Neuronal stem cell (in vitro differentiated cells): Measurements from ENCODE around the gene AP1B1.

Experiments
- DNase-seq: peaks from one replicate; pipeline ENCODE4 v3.0.0-alpha.2; 2013; ENCODE audit warnings: low spot score
- H2AFZ ChIP-seq: one replicate; pipeline ENCODE4 v1.6.1; 2013; ENCODE audit warnings: mild to moderate bottlenecking, low read length, inconsistent platforms
- H2AK5ac ChIP-seq: 2 replicates; pipeline ENCODE4 v1.6.1; 2013; ENCODE audit warnings: low read depth, mild to moderate bottlenecking, inconsistent platforms, low read length, moderate library complexity, mixed read lengths
- H2BK120ac ChIP-seq: 2 replicates; pipeline ENCODE4 v1.6.1; 2013; ENCODE audit warnings: low read depth, mild to moderate bottlenecking, inconsistent platforms, low read length, moderate library complexity, mixed read lengths
- H2BK12ac ChIP-seq: one replicate; pipeline ENCODE4 v1.6.1; 2013; ENCODE audit warnings: low read length, inconsistent platforms
- H2BK15ac ChIP-seq: 2 replicates; pipeline ENCODE4 v1.6.1; 2013; ENCODE audit warnings: mild to moderate bottlenecking, low read length, inconsistent platforms, mixed read lengths
- H2BK5ac ChIP-seq: one replicate; pipeline ENCODE4 v1.6.1; 2013; ENCODE audit warnings: inconsistent platforms, mild to moderate bottlenecking, low read length, moderate library complexity
- H3K14ac ChIP-seq: one replicate; pipeline ENCODE4 v1.6.1; 2013; ENCODE audit warnings: low read length, inconsistent platforms
- H3K18ac ChIP-seq: 2 replicates; pipeline ENCODE4 v1.6.1; 2013; ENCODE audit warnings: low read length, inconsistent platforms
- H3K23ac ChIP-seq: 2 replicates; pipeline ENCODE4 v1.6.1; 2013; ENCODE audit warnings: low read depth, mild to moderate bottlenecking, mixed read lengths, low read length, inconsistent platforms; ENCODE audit not compliant: poor library complexity
- H3K27ac ChIP-seq: replicated peaks from 3 replicates; pipeline ENCODE4 v1.5.1; 2013; ENCODE audit warnings: low read length, inconsistent platforms
- H3K27me3 ChIP-seq, 3 experiments: 2 replicates each; pipeline ENCODE4 v1.6.1; 2013; ENCODE audit warnings: low read length in 3 of 3, mild to moderate bottlenecking in 2 of 3, inconsistent platforms in 1 of 3, low read depth in 1 of 3, mixed read lengths in 1 of 3, moderate library complexity in 1 of 3; ENCODE audit not compliant: control insufficient read depth in 3 of 3, insufficient read depth in 3 of 3
- H3K36me3 ChIP-seq, 2 donors: replicated peaks in 1 of 2; 2 replicates each; pipeline ENCODE4 v1.6.1; 2013; ENCODE audit warnings: low read length in 2 of 2; ENCODE audit not compliant: control insufficient read depth in 2 of 2, insufficient read depth in 2 of 2
- H3K4ac ChIP-seq: 2 replicates; pipeline ENCODE4 v1.6.1; 2013; ENCODE audit warnings: inconsistent platforms, mild to moderate bottlenecking, low read length, moderate library complexity
- H3K4me1 ChIP-seq, 2 donors: 1 replicate in 1 of 2; 2 replicates in 1 of 2; pipeline ENCODE4 v1.6.1; 2013; ENCODE audit warnings: low read length in 2 of 2, low read depth in 1 of 2; ENCODE audit not compliant: control insufficient read depth in 2 of 2, insufficient read depth in 1 of 2
- H3K4me2 ChIP-seq: one replicate; pipeline ENCODE4 v1.6.1; 2013; ENCODE audit warnings: mild to moderate bottlenecking, low read length, inconsistent platforms; ENCODE audit not compliant: insufficient read depth, poor library complexity, severe bottlenecking
- H3K4me3 ChIP-seq, 2 donors: 2 replicates each; pipeline ENCODE4 v1.5.1; 2013; ENCODE audit warnings: low read length in 2 of 2, mild to moderate bottlenecking in 2 of 2, inconsistent platforms in 1 of 2, moderate library complexity in 1 of 2
- H3K79me1 ChIP-seq: one replicate; pipeline ENCODE4 v1.6.1; 2013; ENCODE audit warnings: low read depth, mild to moderate bottlenecking, inconsistent platforms, low read length, moderate library complexity
- H3K9ac ChIP-seq: one replicate; pipeline ENCODE4 v1.6.1; 2013; ENCODE audit warnings: mild to moderate bottlenecking, low read depth, low read length, inconsistent platforms; ENCODE audit not compliant: poor library complexity
- H3K9me3 ChIP-seq, 2 donors: replicated peaks in 1 of 2; 2 replicates each; pipeline versions ENCODE3 to v1.6.1; 2013; ENCODE audit warnings: low read length in 2 of 2, mild to moderate bottlenecking in 2 of 2, inconsistent platforms in 1 of 2, low read depth in 1 of 2, mixed read lengths in 1 of 2, moderate library complexity in 1 of 2; ENCODE audit not compliant: control insufficient read depth in 2 of 2, insufficient read depth in 1 of 2
- H4K8ac ChIP-seq: one replicate; pipeline ENCODE4 v1.6.1; 2013; ENCODE audit warnings: low read depth, mild to moderate bottlenecking, inconsistent platforms, low read length, moderate library complexity
- H4K91ac ChIP-seq: one replicate; pipeline ENCODE4 v1.6.1; 2013; ENCODE audit warnings: low read length, low read depth, mild to moderate bottlenecking, inconsistent platforms; ENCODE audit not compliant: poor library complexity
- WGBS, 2 donors: extraction: QIAGEN DNeasy Blood & Tissue Kit; methylation state at CpG; one replicate each; pipeline ENCODE4 v1.1.7; 2013; ENCODE audit warnings: missing lambda C conversion rate in 2 of 2, mixed read lengths in 1 of 2; ENCODE audit not compliant: insufficient read length in 2 of 2, insufficient replicate concordance in 1 of 2; ENCODE audit errors: extremely low coverage in 2 of 2; 5-methylcytosine and 5-hydroxymethylcytosine counted together

The AP1B1 gene

DNA sequence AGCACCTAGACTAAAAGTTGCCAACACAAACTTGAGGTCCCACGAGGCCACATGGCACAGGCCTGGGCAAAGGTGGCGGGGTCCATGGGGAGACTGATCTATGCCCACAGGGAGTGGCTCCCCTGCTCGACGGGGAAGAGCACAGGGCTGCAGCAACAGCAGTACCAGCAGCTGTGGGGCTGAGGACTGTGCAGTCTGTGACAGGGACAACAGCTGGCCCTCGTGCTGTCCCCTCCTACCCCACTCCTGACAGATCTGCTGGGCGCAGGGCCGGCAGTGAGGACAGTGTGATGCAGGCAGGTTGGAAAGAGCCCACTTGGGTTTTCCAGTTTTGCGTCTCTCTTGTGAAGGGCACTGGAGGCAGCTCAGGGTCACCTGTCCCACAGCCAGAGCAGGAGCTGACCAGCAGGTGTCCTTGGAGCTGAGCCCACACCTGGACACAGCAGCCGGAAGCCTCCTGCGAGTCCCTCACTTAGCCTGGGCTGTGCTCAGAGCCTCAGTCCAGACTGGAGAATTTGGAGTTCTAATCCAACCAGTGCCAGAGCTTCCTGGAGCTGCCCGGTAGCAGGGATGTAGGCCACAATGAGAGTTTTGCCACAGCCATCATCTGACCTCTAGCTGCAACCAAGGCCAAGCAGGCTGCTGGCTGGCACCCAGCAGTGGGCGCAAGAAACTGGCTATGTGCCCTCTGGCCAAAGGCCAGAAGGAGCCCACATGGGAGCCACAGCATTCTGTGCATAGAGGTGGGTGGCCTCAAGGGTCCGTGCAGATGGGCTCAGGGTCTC is 85.5 kb downstream of the AP1B1 start:
- H3K18ac ChIP-seq = peak overlapping the region; percentile 73
- H3K4me1 ChIP-seq = peaks cover 3 to 5% of the 10 kb centered on the region in 2 donors
- peak overlapping the region; percentile 60 for H2BK15ac ChIP-seq
- no peak overlapping the region for H4K91ac ChIP-seq
- H3K27ac ChIP-seq = no peak overlapping the region
- H2BK5ac ChIP-seq = no peak overlapping the region
- H2BK120ac ChIP-seq = no peak overlapping the region
- H4K8ac ChIP-seq = no peak overlapping the region
- H3K4me2 ChIP-seq = no peak overlapping the region
- no peak overlapping the region for H3K4me3 ChIP-seq
- H3K14ac ChIP-seq = no peak overlapping the region
- H3K23ac ChIP-seq = no peak overlapping the region
- DNase-seq = no peak
- H3K9ac ChIP-seq = no peak overlapping the region
- H3K36me3 ChIP-seq = peaks cover 24 to 40% of the 10 kb centered on the region in 2 donors
- H3K27me3 ChIP-seq = peaks cover 0 to 4% (median 0%) of the 10 kb centered on the region in 3 experiments
- H3K4ac ChIP-seq = no peak overlapping the region
- H2AK5ac ChIP-seq = peak overlapping the region; percentile 56
- H3K79me1 ChIP-seq = no peaks in the 10 kb centered on the region
- H2BK12ac ChIP-seq = no peak overlapping the region
- no CpG with 5 or more reads among the region's 13 CpGs for WGBS, 2 donors
- no peaks in the 10 kb centered on the region for H3K9me3 ChIP-seq
- no peak overlapping the region for H2AFZ ChIP-seq

DNA sequence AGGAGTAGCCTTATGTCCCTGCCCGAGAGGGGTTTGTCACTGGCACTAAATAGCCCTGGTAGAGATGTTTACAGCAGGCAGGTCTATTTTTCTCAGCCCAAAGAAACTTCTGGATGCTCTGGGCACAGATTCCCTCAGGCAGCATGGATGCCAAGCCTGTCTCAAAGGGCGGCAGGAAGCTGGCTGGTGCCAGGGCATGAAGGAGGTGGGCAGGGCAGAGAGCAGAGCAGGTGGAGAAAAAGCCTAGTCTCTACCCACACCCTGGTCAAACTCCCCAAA is 86.0 kb downstream of the AP1B1 start:
- no peak overlapping the region for H2AFZ ChIP-seq
- no peak overlapping the region for H3K27ac ChIP-seq
- no peak overlapping the region for H3K18ac ChIP-seq
- DNase-seq = no peak
- H4K8ac ChIP-seq = no peak overlapping the region
- no peak overlapping the region for H4K91ac ChIP-seq
- no peak overlapping the region for H2AK5ac ChIP-seq
- H3K9ac ChIP-seq = no peak overlapping the region
- H2BK5ac ChIP-seq = no peak overlapping the region
- no peak overlapping the region for H3K4ac ChIP-seq
- peaks cover 29 to 45% of the 10 kb centered on the region in 2 donors for H3K36me3 ChIP-seq
- no peak overlapping the region for H3K14ac ChIP-seq
- no peaks in the 10 kb centered on the region for H3K79me1 ChIP-seq
- no peak overlapping the region for H3K4me2 ChIP-seq
- peaks cover 0 to 4% (median 0%) of the 10 kb centered on the region in 3 experiments for H3K27me3 ChIP-seq
- no peak overlapping the region for H2BK12ac ChIP-seq
- no peak overlapping the region for H3K4me3 ChIP-seq
- H3K4me1 ChIP-seq = peaks cover 3 to 4% of the 10 kb centered on the region in 2 donors
- no peak overlapping the region for H2BK15ac ChIP-seq
- H3K23ac ChIP-seq = no peak overlapping the region
- no peak overlapping the region for H2BK120ac ChIP-seq
- H3K9me3 ChIP-seq = no peaks in the 10 kb centered on the region
- no CpG with 5 or more reads among the region's 2 CpGs for WGBS, 2 donors

DNA sequence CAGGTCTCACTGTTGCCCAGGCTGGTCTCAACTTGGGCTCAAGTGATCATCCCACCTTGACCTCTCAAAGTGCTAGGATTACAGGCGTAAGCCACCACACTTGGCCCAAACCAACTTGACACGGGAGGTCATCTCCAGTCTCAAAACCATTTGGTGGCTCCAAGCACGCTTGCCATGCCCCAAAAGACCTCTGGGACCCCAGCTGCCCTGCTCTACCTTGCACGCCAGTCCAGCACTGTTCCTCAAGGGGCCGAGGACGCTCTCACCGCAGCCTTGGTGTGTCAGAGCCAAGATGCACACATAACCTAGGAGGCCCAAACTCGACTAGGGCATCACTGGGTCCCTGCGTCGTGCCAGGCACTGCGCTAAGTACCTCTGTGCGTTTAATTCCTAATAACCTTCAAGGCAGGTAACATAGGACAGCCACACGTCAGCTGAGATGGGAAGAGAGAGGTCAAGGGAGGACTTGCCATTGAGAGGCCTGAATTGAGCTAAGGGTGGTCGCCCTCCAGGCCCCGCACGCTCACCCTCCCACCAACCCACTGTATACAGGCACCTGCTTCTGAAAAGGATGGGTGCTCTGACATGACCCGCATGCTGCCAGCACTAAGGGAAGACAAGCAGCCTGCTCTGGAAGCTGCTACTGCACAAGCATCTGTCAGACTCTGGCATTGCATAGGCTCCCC is 86.5 kb downstream of the AP1B1 start:
- H4K8ac ChIP-seq = no peak overlapping the region
- H2BK120ac ChIP-seq = no peak overlapping the region
- H3K79me1 ChIP-seq = no peaks in the 10 kb centered on the region
- no peak overlapping the region for H3K27ac ChIP-seq
- H3K27me3 ChIP-seq = peaks cover 0 to 4% (median 0%) of the 10 kb centered on the region in 3 experiments
- no peak overlapping the region for H3K14ac ChIP-seq
- no CpG with 5 or more reads among the region's 17 CpGs for WGBS, 2 donors
- no peaks in the 10 kb centered on the region for H3K9me3 ChIP-seq
- H2AK5ac ChIP-seq = no peak overlapping the region
- H3K4me3 ChIP-seq = no peak overlapping the region
- no peak overlapping the region for H3K4me2 ChIP-seq
- no peak overlapping the region for H2BK15ac ChIP-seq
- no peak overlapping the region for H3K4ac ChIP-seq
- H3K18ac ChIP-seq = no peak overlapping the region
- H3K23ac ChIP-seq = no peak overlapping the region
- H2BK5ac ChIP-seq = no peak overlapping the region
- H2BK12ac ChIP-seq = no peak overlapping the region
- no peak overlapping the region for H2AFZ ChIP-seq
- H3K4me1 ChIP-seq = peaks cover 3% of the 10 kb centered on the region in 2 donors
- H3K9ac ChIP-seq = no peak overlapping the region
- no peak overlapping the region for H4K91ac ChIP-seq
- no peak for DNase-seq
- peaks cover 34 to 50% of the 10 kb centered on the region in 2 donors for H3K36me3 ChIP-seq

DNA sequence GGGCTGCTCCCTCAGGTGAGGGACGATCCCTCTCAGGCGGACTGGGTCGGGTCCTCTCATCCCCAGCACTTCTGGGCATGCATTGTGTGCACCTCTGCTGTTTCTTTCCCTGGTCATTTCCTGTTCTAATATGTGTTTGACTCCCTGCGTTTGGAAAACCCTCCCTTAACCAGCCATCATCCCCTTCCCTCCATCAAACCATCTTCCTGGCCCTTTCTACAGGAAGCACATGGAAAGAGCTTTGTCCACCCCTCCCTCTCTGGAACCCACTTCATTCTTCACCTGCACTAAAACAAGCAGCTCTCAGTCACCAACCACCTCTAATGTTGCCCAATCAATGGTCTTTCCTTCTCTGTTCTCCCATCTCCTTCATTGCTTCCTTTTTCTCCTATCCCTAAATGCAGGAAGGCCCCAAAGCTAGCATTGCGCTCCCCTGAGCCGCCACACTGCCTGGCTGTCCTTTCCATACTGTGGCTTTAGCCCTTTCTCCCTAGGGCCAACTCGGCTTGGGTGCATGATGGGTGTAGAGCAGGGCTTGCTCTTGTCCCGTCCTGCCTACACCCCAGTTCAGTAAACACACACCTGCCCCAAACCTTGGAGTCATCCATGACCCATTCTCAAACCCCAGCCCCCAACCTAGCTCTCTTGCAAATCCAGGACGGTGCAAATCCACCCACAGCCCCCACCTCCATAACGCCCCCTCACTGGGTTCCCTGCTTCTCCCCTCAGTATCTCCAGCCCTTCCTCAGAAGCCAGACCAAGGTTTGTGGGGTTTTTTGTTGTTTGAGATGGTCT is 87.4 kb downstream of the AP1B1 start:
- H4K91ac ChIP-seq = no peak overlapping the region
- H3K27me3 ChIP-seq = peaks cover 0 to 4% (median 0%) of the 10 kb centered on the region in 3 experiments
- H2BK5ac ChIP-seq = no peak overlapping the region
- no peak overlapping the region for H3K18ac ChIP-seq
- no peaks in the 10 kb centered on the region for H3K79me1 ChIP-seq
- no peak overlapping the region for H2AFZ ChIP-seq
- no peak overlapping the region for H4K8ac ChIP-seq
- no peak overlapping the region for H2BK12ac ChIP-seq
- peaks cover 2 to 3% of the 10 kb centered on the region in 2 donors for H3K4me1 ChIP-seq
- no peak overlapping the region for H2BK15ac ChIP-seq
- no peak for DNase-seq
- no CpG with 5 or more reads among the region's 10 CpGs for WGBS, 2 donors
- no peak overlapping the region for H3K4ac ChIP-seq
- no peaks in the 10 kb centered on the region for H3K9me3 ChIP-seq
- no peak overlapping the region for H3K9ac ChIP-seq
- no peak overlapping the region for H3K23ac ChIP-seq
- H2BK120ac ChIP-seq = no peak overlapping the region
- H3K4me3 ChIP-seq = no peak overlapping the region
- H3K14ac ChIP-seq = no peak overlapping the region
- no peak overlapping the region for H2AK5ac ChIP-seq
- no peak overlapping the region for H3K27ac ChIP-seq
- no peak overlapping the region for H3K4me2 ChIP-seq
- H3K36me3 ChIP-seq = peaks cover 41 to 58% of the 10 kb centered on the region in 2 donors
